WTC11 (cell line): ENCODE data around the gene MSI2. TPM values are rescaled to one million over a fixed set of nuclear protein-coding genes. Genes with fewer than 3 reads are reported as not detected.

Experiments used
- ATAC-seq: fragments of 200-7000 bp; cut with Tn5 transposase; 2 replicates; pipeline ENCODE4 v1.10.0; 2021; ENCODE audit warnings: mild to moderate bottlenecking, moderate library complexity
- CTCF ChIA-PET: fragments of 300-600 bp; sonication (Branson Sonifier 250); formaldehyde crosslinking; loops from one replicate; lab custom pipeline; 2021; ENCODE audit warnings: antibody characterized with exemption; lab: Charles Lee
- POLR2A ChIA-PET: fragments of 350-600 bp; sonication (Branson Sonifier 250); formaldehyde crosslinking; loops from one replicate; lab custom pipeline; 2021; ENCODE audit warnings: antibody characterized with exemption; lab: Charles Lee
- DNase-seq: peaks from one replicate; pipeline ENCODE4 v3.0.0; 2021; ENCODE audit warnings: low spot score
- H3K27ac Mint-ChIP-seq: 2 replicates; pipeline ENCODE4 v1.8.0; 2021; ENCODE audit warnings: mixed read lengths
- H3K27me3 Mint-ChIP-seq: 2 replicates; pipeline ENCODE4 v1.8.0; 2021; ENCODE audit warnings: low read depth, mild to moderate bottlenecking, moderate library complexity, mixed read lengths
- H3K36me3 Mint-ChIP-seq: 2 replicates; pipeline ENCODE4 v1.8.0; 2021; ENCODE audit warnings: mixed read lengths
- H3K4me1 Mint-ChIP-seq: 2 replicates; pipeline ENCODE4 v1.8.0; 2022; ENCODE audit warnings: mixed read lengths
- H3K4me3 Mint-ChIP-seq: 2 replicates; pipeline ENCODE4 v1.8.0; 2021; ENCODE audit warnings: mild to moderate bottlenecking, moderate library complexity, mixed read lengths
- H3K9me3 Mint-ChIP-seq: 2 replicates; pipeline ENCODE4 v1.8.0; 2021; ENCODE audit warnings: mixed read lengths
- ATF1 ChIP-seq: sonication (generic); formaldehyde crosslinking; IDR thresholded peaks from 2 replicates; pipeline ENCODE4 v1.8.1; 2023; ENCODE audit warnings: mild to moderate bottlenecking, moderate library complexity, missing genetic modification reagents
- CDX4 ChIP-seq: fragments of 250-450 bp; sonication (Bioruptor Pico); IDR thresholded peaks from 2 replicates; pipeline ENCODE4 v1.9.0; 2021; ENCODE audit warnings: moderate library complexity, mild to moderate bottlenecking, inconsistent platforms, borderline replicate concordance
- GRHL2 ChIP-seq: fragments of 250-450 bp; sonication (Bioruptor Pico); IDR thresholded peaks from 2 replicates; pipeline ENCODE4 v1.8.0; 2022; ENCODE audit warnings: mild to moderate bottlenecking, moderate library complexity; ENCODE audit not compliant: insufficient replicate concordance, severe bottlenecking
- NFATC4 ChIP-seq: fragments of 250-450 bp; sonication (Bioruptor Pico); IDR thresholded peaks from 2 replicates; pipeline ENCODE4 v1.9.0; 2021; ENCODE audit warnings: mild to moderate bottlenecking
- NR3C1 ChIP-seq: sonication (generic); formaldehyde crosslinking; conservative IDR thresholded peaks from 2 replicates; pipeline ENCODE4 v1.8.1; 2023; ENCODE audit warnings: low read depth, mild to moderate bottlenecking, missing genetic modification reagents
- OVOL2 ChIP-seq: fragments of 250-450 bp; sonication (Bioruptor Pico); IDR thresholded peaks from 2 replicates; pipeline ENCODE4 v1.9.0; 2021; ENCODE audit warnings: mild to moderate bottlenecking, borderline replicate concordance
- TCF7 ChIP-seq: sonication (generic); formaldehyde crosslinking; IDR thresholded peaks from 2 replicates; pipeline ENCODE4 v1.8.0; 2022; ENCODE audit warnings: mild to moderate bottlenecking, low read depth, missing genetic modification reagents, moderate library complexity
- TEAD1 ChIP-seq: sonication (generic); formaldehyde crosslinking; IDR thresholded peaks from 2 replicates; pipeline ENCODE4 v1.8.0; 2022; ENCODE audit warnings: mild to moderate bottlenecking, missing genetic modification reagents
- ZNF317 ChIP-seq: sonication (generic); formaldehyde crosslinking; IDR thresholded peaks from 2 replicates; pipeline ENCODE4 v1.8.1; 2023; ENCODE audit warnings: low read depth, mild to moderate bottlenecking, moderate library complexity, missing genetic modification reagents, borderline replicate concordance
- ZNF396 ChIP-seq: fragments of 250-450 bp; sonication (Bioruptor Pico); IDR thresholded peaks from 2 replicates; pipeline ENCODE4 v1.8.0; 2021; ENCODE audit warnings: mild to moderate bottlenecking, moderate library complexity, borderline replicate concordance
- ZNF416 ChIP-seq: fragments of 250-450 bp; sonication (Bioruptor Pico); IDR thresholded peaks from 2 replicates; pipeline ENCODE4 v1.9.0; 2021; ENCODE audit warnings: mild to moderate bottlenecking, inconsistent platforms
- ZNF425 ChIP-seq: fragments of 250-450 bp; sonication (Bioruptor Pico); conservative IDR thresholded peaks from 2 replicates; pipeline ENCODE4 v1.9.0; 2021; ENCODE audit warnings: mild to moderate bottlenecking
- total RNA-seq: library from RNA; stranded (reverse); gene quantifications from 3 replicates; pipeline ENCODE4 v1.2.3, GENCODE V29; 2021
- TF ChIP-seq, protein P1 (sequence below): sonication (generic); formaldehyde crosslinking; IDR thresholded peaks from 2 replicates; pipeline ENCODE4 v1.8.0; 2022; ENCODE audit warnings: mild to moderate bottlenecking, missing genetic modification reagents
- TF ChIP-seq, protein P2 (sequence below): sonication (generic); formaldehyde crosslinking; IDR thresholded peaks from 2 replicates; pipeline ENCODE4 v1.8.1; 2022; ENCODE audit warnings: mild to moderate bottlenecking, missing genetic modification reagents, moderate library complexity, borderline replicate concordance
- TF ChIP-seq, protein P3 (sequence below): sonication (generic); formaldehyde crosslinking; IDR thresholded peaks from 2 replicates; pipeline ENCODE4 v1.8.0; 2023; ENCODE audit warnings: mild to moderate bottlenecking, missing genetic modification reagents
- TF ChIP-seq, protein P4 (sequence below): sonication (generic); formaldehyde crosslinking; IDR thresholded peaks from 2 replicates; pipeline ENCODE4 v1.8.0; 2022; ENCODE audit warnings: mild to moderate bottlenecking, missing genetic modification reagents
- TF ChIP-seq, protein P5 (sequence below): fragments of 250-450 bp; sonication (Bioruptor Pico); IDR thresholded peaks from 2 replicates; pipeline ENCODE4 v1.9.0; 2021; ENCODE audit warnings: mild to moderate bottlenecking
- TF ChIP-seq, protein P6 (sequence below): sonication (generic); formaldehyde crosslinking; conservative IDR thresholded peaks from 2 replicates; pipeline ENCODE4 v1.8.1; 2022; ENCODE audit warnings: mild to moderate bottlenecking, missing genetic modification reagents

The MSI2 gene
- total RNA-seq, 1 experiment from 2014 or later: 82.1 TPM

DNA sequence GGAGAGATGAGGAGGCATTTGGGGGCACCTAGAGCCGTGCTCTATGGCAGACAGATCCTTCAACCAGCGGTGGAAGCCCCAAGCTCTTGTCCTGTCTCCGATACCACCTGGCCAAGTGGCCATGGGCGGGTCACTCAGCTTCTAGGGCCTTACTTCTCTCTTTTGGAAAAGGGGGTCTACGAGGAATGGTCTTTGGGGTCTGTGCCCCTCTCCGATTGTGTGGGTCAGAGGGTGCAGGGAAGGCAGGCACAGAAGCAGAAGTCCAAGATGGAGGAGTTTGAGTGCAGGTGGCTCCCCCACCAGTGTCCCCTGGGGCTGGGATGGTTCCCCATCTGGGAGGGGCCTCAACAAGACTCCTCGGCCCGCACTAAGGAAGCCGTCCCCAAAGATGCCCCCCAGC lies 372.1 kb downstream of the MSI2 start:
- Mint-ChIP-seq H3K4me3 (no peak overlapping the region), H3K27me3 (no peaks in the 10 kb centered on the region), H3K27ac (no peak overlapping the region), H3K4me1 (no peaks in the 10 kb centered on the region), H3K36me3 (no peaks in the 10 kb centered on the region; the same call in 1 of the 2 replicates), H3K9me3 (no peaks in the 10 kb centered on the region)
- no peak for ATAC-seq
- no peak for TF ChIP-seq ZNF416 (CRISPR knock-in tag)
- no peak for TF ChIP-seq NR3C1
- TF ChIP-seq, protein P1, sequence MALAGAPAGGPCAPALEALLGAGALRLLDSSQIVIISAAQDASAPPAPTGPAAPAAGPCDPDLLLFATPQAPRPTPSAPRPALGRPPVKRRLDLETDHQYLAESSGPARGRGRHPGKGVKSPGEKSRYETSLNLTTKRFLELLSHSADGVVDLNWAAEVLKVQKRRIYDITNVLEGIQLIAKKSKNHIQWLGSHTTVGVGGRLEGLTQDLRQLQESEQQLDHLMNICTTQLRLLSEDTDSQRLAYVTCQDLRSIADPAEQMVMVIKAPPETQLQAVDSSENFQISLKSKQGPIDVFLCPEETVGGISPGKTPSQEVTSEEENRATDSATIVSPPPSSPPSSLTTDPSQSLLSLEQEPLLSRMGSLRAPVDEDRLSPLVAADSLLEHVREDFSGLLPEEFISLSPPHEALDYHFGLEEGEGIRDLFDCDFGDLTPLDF (CRISPR knock-in tag): no peak
- no peak for TF ChIP-seq TCF7 (CRISPR knock-in tag)
- TF ChIP-seq, protein P2, sequence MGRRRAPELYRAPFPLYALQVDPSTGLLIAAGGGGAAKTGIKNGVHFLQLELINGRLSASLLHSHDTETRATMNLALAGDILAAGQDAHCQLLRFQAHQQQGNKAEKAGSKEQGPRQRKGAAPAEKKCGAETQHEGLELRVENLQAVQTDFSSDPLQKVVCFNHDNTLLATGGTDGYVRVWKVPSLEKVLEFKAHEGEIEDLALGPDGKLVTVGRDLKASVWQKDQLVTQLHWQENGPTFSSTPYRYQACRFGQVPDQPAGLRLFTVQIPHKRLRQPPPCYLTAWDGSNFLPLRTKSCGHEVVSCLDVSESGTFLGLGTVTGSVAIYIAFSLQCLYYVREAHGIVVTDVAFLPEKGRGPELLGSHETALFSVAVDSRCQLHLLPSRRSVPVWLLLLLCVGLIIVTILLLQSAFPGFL (CRISPR knock-in tag): no peak
- ChIA-PET CTCF (no interaction called here), POLR2A (no interaction called here)
- DNase-seq: no peak

DNA sequence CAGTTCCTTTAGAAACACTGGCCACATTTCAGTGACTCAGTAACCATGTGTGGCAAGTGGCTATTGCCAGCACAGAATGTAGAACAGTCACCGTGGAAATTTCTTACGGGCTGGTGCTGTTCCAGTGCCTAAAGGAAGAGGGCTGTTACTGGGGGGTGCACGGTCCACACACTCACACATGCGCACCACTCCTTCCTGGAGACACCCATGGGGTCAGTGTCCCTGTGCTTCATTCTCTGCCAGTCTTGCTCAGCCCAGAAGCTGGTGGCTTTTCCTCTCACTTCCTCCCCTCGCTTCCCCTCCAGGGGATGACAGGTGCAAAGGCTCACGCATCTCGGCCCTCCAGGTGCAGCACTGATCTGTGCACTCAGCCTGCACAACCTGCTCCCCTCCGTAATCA lies 373.1 kb downstream of the MSI2 start:
- peaks cover 6% of the 10 kb centered on the region for H3K36me3 Mint-ChIP-seq
- TF ChIP-seq OVOL2 (CRISPR knock-in tag): no peak
- TF ChIP-seq, protein P3, sequence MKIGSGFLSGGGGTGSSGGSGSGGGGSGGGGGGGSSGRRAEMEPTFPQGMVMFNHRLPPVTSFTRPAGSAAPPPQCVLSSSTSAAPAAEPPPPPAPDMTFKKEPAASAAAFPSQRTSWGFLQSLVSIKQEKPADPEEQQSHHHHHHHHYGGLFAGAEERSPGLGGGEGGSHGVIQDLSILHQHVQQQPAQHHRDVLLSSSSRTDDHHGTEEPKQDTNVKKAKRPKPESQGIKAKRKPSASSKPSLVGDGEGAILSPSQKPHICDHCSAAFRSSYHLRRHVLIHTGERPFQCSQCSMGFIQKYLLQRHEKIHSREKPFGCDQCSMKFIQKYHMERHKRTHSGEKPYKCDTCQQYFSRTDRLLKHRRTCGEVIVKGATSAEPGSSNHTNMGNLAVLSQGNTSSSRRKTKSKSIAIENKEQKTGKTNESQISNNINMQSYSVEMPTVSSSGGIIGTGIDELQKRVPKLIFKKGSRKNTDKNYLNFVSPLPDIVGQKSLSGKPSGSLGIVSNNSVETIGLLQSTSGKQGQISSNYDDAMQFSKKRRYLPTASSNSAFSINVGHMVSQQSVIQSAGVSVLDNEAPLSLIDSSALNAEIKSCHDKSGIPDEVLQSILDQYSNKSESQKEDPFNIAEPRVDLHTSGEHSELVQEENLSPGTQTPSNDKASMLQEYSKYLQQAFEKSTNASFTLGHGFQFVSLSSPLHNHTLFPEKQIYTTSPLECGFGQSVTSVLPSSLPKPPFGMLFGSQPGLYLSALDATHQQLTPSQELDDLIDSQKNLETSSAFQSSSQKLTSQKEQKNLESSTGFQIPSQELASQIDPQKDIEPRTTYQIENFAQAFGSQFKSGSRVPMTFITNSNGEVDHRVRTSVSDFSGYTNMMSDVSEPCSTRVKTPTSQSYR (CRISPR knock-in tag): no peak
- TF ChIP-seq GRHL2 (CRISPR knock-in tag): no peak
- no peak for TF ChIP-seq TEAD1 (CRISPR knock-in tag)
- no peak for TF ChIP-seq NFATC4 (CRISPR knock-in tag)
- ChIA-PET POLR2A (no interaction called here), CTCF (no interaction called here)
- ATAC-seq (no peak), DNase-seq (no peak)
- peaks cover 6% of the 10 kb centered on the region for H3K9me3 Mint-ChIP-seq
- no peaks in the 10 kb centered on the region for H3K4me1 Mint-ChIP-seq
- no peak overlapping the region for H3K27ac Mint-ChIP-seq
- no peak overlapping the region for H3K4me3 Mint-ChIP-seq
- H3K27me3 Mint-ChIP-seq: no peaks in the 10 kb centered on the region

GRCh38 chr17:57629886-57630285 lies 373.6 kb downstream of the MSI2 start:
- CTCF ChIA-PET: no interaction called here
- DNase-seq (no peak), ATAC-seq (no peak)
- Mint-ChIP-seq H3K9me3 (peaks cover 10% of the 10 kb centered on the region), H3K4me1 (no peaks in the 10 kb centered on the region), H3K36me3 (peaks cover 9% of the 10 kb centered on the region), H3K4me3 (no peak overlapping the region), H3K27ac (no peak overlapping the region), H3K27me3 (no peaks in the 10 kb centered on the region)
- POLR2A ChIA-PET: no interaction called here
- no peak for TF ChIP-seq ZNF396
- TF ChIP-seq CDX4 (CRISPR knock-in tag): no peak
- TF ChIP-seq, protein P4, sequence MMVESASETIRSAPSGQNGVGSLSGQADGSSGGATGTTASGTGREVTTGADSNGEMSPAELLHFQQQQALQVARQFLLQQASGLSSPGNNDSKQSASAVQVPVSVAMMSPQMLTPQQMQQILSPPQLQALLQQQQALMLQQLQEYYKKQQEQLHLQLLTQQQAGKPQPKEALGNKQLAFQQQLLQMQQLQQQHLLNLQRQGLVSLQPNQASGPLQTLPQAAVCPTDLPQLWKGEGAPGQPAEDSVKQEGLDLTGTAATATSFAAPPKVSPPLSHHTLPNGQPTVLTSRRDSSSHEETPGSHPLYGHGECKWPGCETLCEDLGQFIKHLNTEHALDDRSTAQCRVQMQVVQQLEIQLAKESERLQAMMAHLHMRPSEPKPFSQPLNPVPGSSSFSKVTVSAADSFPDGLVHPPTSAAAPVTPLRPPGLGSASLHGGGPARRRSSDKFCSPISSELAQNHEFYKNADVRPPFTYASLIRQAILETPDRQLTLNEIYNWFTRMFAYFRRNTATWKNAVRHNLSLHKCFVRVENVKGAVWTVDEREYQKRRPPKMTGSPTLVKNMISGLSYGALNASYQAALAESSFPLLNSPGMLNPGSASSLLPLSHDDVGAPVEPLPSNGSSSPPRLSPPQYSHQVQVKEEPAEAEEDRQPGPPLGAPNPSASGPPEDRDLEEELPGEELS (CRISPR knock-in tag): no peak
- TF ChIP-seq ATF1: no peak
- TF ChIP-seq, protein P5, sequence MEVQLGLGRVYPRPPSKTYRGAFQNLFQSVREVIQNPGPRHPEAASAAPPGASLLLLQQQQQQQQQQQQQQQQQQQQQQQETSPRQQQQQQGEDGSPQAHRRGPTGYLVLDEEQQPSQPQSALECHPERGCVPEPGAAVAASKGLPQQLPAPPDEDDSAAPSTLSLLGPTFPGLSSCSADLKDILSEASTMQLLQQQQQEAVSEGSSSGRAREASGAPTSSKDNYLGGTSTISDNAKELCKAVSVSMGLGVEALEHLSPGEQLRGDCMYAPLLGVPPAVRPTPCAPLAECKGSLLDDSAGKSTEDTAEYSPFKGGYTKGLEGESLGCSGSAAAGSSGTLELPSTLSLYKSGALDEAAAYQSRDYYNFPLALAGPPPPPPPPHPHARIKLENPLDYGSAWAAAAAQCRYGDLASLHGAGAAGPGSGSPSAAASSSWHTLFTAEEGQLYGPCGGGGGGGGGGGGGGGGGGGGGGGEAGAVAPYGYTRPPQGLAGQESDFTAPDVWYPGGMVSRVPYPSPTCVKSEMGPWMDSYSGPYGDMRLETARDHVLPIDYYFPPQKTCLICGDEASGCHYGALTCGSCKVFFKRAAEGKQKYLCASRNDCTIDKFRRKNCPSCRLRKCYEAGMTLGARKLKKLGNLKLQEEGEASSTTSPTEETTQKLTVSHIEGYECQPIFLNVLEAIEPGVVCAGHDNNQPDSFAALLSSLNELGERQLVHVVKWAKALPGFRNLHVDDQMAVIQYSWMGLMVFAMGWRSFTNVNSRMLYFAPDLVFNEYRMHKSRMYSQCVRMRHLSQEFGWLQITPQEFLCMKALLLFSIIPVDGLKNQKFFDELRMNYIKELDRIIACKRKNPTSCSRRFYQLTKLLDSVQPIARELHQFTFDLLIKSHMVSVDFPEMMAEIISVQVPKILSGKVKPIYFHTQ (CRISPR knock-in tag): no peak
- TF ChIP-seq ZNF317: no peak
- TF ChIP-seq, protein P6, sequence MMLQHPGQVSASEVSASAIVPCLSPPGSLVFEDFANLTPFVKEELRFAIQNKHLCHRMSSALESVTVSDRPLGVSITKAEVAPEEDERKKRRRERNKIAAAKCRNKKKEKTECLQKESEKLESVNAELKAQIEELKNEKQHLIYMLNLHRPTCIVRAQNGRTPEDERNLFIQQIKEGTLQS (CRISPR knock-in tag): no peak
- TF ChIP-seq ZNF425: no peak
